ENCODE data around the gene ICAM2. TPM values are rescaled to one million over a fixed set of nuclear protein-coding genes. Genes with fewer than 3 reads are reported as not detected.

ICAM2 gene
- total RNA-seq, 4 donors from 2014 or later, result 22.4 to 75.1 (median 58.1) TPM

DNA sequence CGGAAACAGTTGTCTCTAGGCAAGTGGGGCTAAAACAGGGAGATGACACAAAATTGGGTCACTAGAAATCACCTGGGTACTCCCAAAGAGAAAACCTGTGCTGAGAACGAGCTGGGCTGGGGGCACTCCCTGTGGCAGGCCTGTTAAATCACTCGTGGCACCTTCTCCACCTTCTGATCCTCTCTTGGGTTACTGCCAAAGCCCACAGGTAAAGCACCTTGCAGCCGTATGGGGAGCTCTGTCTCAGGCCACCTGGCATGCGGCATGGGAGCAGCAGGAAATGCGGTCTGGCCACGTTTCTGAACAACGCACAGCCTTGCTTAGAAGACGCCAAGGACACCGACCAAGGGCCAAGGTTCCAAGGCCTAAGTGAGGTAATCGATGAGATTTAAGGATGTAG, 21.5 kb upstream of the ICAM2 start:
- Histone ChIP-seq H3K4me3 (no peak overlapping the region), H3K4me1 (no peaks in the 10 kb centered on the region), H3K9me3 (no peaks in the 10 kb centered on the region), H3K27me3 (no peaks in the 10 kb centered on the region), H3K36me3 (peaks cover 44 to 60% (median 59%) of the 10 kb centered on the region in 4 donors), H3K27ac (replicated peaks in 1 of 4) (no peak overlapping the region)
- intact Hi-C loops (cut with DNase I), result no loop called here
- DNase-seq (ENCODE audit: extremely low spot score), result no peak
- 73% methylated on average over 11 of the region's 11 CpGs for WGBS
- TF ChIP-seq EP300 (IDR thresholded peaks at IDR 0.05), result no peak
- no peak for TF ChIP-seq POLR2A (IDR thresholded peaks at IDR 0.05; ENCODE audit: low read depth)
- no peak for TF ChIP-seq POLR2AphosphoS5 (IDR thresholded peaks at IDR 0.05)
- TF ChIP-seq, protein P1, sequence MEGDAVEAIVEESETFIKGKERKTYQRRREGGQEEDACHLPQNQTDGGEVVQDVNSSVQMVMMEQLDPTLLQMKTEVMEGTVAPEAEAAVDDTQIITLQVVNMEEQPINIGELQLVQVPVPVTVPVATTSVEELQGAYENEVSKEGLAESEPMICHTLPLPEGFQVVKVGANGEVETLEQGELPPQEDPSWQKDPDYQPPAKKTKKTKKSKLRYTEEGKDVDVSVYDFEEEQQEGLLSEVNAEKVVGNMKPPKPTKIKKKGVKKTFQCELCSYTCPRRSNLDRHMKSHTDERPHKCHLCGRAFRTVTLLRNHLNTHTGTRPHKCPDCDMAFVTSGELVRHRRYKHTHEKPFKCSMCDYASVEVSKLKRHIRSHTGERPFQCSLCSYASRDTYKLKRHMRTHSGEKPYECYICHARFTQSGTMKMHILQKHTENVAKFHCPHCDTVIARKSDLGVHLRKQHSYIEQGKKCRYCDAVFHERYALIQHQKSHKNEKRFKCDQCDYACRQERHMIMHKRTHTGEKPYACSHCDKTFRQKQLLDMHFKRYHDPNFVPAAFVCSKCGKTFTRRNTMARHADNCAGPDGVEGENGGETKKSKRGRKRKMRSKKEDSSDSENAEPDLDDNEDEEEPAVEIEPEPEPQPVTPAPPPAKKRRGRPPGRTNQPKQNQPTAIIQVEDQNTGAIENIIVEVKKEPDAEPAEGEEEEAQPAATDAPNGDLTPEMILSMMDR (IDR thresholded peaks at IDR 0.05), result no peak

DNA sequence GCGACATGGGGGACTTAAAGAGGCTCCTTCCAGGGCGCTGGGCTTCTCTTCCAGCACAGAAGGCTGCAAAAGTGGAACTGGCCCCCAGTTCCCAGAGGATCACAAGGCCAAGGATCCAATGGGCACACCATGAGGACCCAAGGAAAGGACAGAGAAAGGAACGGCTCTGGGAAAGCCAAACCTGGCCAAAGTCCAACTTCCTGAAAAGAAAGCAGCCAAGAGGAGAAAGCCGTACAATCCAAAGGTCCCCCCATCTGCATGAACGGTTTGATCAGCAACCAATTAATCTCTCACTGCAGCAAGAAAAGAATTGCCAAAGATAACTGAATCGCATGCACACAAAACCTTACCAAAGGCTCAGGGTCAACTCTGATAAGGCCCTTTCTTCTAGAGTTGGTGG, 19.8 kb upstream of the ICAM2 start:
- DNase-seq (ENCODE audit: extremely low spot score), result no peak
- no peaks in the 10 kb centered on the region for H3K9me3 ChIP-seq
- intact Hi-C loops (cut with DNase I), result no loop called here
- peaks cover 27 to 43% (median 42%) of the 10 kb centered on the region in 4 donors for H3K36me3 ChIP-seq
- H3K4me1 ChIP-seq, result no peaks in the 10 kb centered on the region
- H3K27me3 ChIP-seq, result no peaks in the 10 kb centered on the region
- no peak overlapping the region for H3K27ac ChIP-seq (replicated peaks in 1 of 4)
- H3K4me3 ChIP-seq, result no peak overlapping the region
- TF ChIP-seq POLR2A (IDR thresholded peaks at IDR 0.05; ENCODE audit: low read depth), result no peak
- TF ChIP-seq, protein P1 (IDR thresholded peaks at IDR 0.05), result no peak
- WGBS, result 78% methylated on average over 6 of the region's 6 CpGs

DNA sequence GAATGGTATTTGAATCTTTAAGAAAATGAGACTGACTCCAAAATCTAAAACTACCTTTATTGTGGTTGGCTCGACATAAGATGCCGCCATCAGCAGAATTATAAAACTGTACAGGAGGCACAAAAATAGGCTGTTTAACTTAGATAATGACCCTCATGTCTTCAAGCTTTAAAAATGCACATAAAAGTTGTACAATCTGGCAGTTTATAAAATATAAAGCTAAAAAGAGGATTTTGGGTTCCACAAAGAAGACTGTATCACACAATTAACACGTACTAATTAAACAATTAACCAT, 18.6 kb upstream of the ICAM2 start:
- H3K4me1 ChIP-seq, result no peaks in the 10 kb centered on the region
- H3K4me3 ChIP-seq, result no peak overlapping the region
- peaks cover 16 to 32% (median 30%) of the 10 kb centered on the region in 4 donors for H3K36me3 ChIP-seq
- no peak for TF ChIP-seq EP300 (IDR thresholded peaks at IDR 0.05)
- TF ChIP-seq POLR2A (IDR thresholded peaks at IDR 0.05; ENCODE audit: low read depth), result no peak
- TF ChIP-seq, protein P1 (IDR thresholded peaks at IDR 0.05), result no peak
- TF ChIP-seq POLR2AphosphoS5 (IDR thresholded peaks at IDR 0.05), result no peak
- H3K27ac ChIP-seq (replicated peaks in 1 of 4), result no peak overlapping the region
- H3K9me3 ChIP-seq, result no peaks in the 10 kb centered on the region
- 94% methylated on average over 3 of the region's 3 CpGs for WGBS
- no peaks in the 10 kb centered on the region for H3K27me3 ChIP-seq
- intact Hi-C loops (cut with DNase I), result loop anchor here (10.0 kb wide), 1 partner anchor 246 kb away; no protein-coding TSS in a partner anchor
- no peak for DNase-seq (ENCODE audit: extremely low spot score)

DNA sequence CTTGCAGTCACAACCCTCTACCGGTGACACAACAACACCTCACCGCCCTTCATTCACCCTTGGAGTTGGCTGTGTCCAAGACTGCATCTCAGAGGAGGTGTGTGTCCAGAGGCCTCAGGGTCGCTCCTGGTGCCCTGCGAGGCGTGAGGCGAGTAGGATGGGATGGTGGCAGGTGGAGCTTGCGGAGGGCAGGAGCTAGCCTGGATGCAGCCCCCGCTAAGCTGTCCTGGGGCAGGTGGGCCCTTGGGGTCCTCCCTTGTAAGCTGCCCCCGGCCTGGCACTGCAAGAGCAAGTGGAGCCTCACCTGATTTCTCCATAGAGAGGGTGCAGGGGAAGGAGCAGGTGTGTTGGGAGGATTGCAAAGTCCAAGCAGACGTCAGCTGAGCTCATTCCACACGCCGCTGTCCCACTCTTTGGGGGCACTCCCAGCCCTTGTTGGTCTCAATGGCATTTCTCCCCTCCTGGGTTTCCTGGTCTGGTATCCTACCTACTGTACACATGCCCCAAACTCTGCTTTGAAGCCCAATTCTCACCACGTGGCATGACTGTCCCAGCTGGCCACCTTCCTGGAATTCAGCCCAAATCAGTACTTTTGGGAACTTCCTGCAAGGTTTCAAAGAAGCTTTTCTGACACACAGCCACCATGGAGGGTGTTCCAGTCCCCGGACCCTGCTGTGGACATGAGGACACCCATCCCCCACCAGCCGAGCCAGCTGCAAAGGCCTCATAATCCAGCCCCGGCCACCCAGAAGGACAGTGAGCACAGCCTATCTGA, 18.1 kb upstream of the ICAM2 start:
- no peaks in the 10 kb centered on the region for H3K9me3 ChIP-seq
- peaks cover 10 to 26% (median 25%) of the 10 kb centered on the region in 4 donors for H3K36me3 ChIP-seq
- no peaks in the 10 kb centered on the region for H3K4me1 ChIP-seq
- intact Hi-C loops (cut with DNase I), result loop anchor here (10.0 kb wide), 1 partner anchor 246 kb away; no protein-coding TSS in a partner anchor
- TF ChIP-seq, protein P1 (IDR thresholded peaks at IDR 0.05), result no peak
- TF ChIP-seq POLR2A (IDR thresholded peaks at IDR 0.05; ENCODE audit: low read depth) (no peak), POLR2AphosphoS5 (IDR thresholded peaks at IDR 0.05) (no peak), EP300 (IDR thresholded peaks at IDR 0.05) (no peak)
- WGBS, result 88% methylated on average over 16 of the region's 16 CpGs
- H3K4me3 ChIP-seq, result no peak overlapping the region
- H3K27ac ChIP-seq (replicated peaks in 1 of 4), result no peak overlapping the region
- no peaks in the 10 kb centered on the region for H3K27me3 ChIP-seq
- no peak for DNase-seq (ENCODE audit: extremely low spot score)

All from esophagus muscularis mucosa (tissue), 4 donors.